Vagina (tissue), 2 donors: ENCODE data around the gene MAST4. TPM values are rescaled to one million over a fixed set of nuclear protein-coding genes. Genes with fewer than 3 reads are reported as not detected.

Experiments used
- DNase-seq, 2 donors: peaks; one replicate each; pipeline ENCODE4 v3.0.0-alpha.2; 2017; ENCODE audit errors: extremely low spot score in 2 of 2
- H3K27ac ChIP-seq: fragments of 200-600 bp; sonication (generic); one replicate; pipeline ENCODE4 v1.5.1; 2019
- H3K27me3 ChIP-seq: fragments of 200-600 bp; sonication (generic); one replicate; pipeline ENCODE4 v1.5.1; 2019
- H3K36me3 ChIP-seq, 2 donors: fragments of 200-600 bp; sonication (generic); one replicate each; pipeline ENCODE4 v1.5.1; 2017 to 2019
- H3K4me1 ChIP-seq: fragments of 200-600 bp; sonication (generic); one replicate; pipeline ENCODE4 v1.5.1; 2019
- H3K4me3 ChIP-seq, 2 donors: fragments of 200-600 bp; sonication (generic); 1 replicate in 1 of 2; 2 replicates in 1 of 2; pipeline ENCODE4 v1.5.1; 2016 to 2019
- H3K9me3 ChIP-seq: fragments of 200-600 bp; sonication (generic); one replicate; pipeline ENCODE4 v1.5.1; 2019
- CTCF ChIP-seq, 3 experiments: fragments of 450-650 bp in 2 of 3; fragments of 200-600 bp in 1 of 3; sonication (generic) in 1 of 3; IDR thresholded peaks; one replicate each; pipeline ENCODE4 v1.5.1; 2017 to 2019; ENCODE audit warnings: antibody characterized with exemption in 3 of 3, mild to moderate bottlenecking in 2 of 3, moderate library complexity in 2 of 3
- POLR2A ChIP-seq, 2 donors: fragments of 450-650 bp; IDR thresholded peaks; one replicate each; pipeline ENCODE4 v1.6.1; 2017; ENCODE audit warnings: antibody characterized with exemption in 2 of 2, mild to moderate bottlenecking in 2 of 2, moderate library complexity in 2 of 2
- POLR2AphosphoS5 ChIP-seq, 2 donors: sonication (generic); formaldehyde crosslinking; IDR thresholded peaks; one replicate each; pipeline ENCODE4 v1.9.0; 2017; ENCODE audit warnings: antibody characterized with exemption in 2 of 2, mild to moderate bottlenecking in 2 of 2, low read depth in 1 of 2; ENCODE audit not compliant: insufficient read depth in 1 of 2
- intact Hi-C: fragments of 100-400 bp; cut with DNase I; formaldehyde crosslinking; loops from one replicate; pipeline ENCODE4 v1.15.1; 2023
- total RNA-seq: library from RNA; depleted of rRNA; stranded (reverse); fragments of >200 nt; gene quantifications from one replicate; pipeline ENCODE4 v1.2.3, GENCODE V29; 2016

The MAST4 gene
- total RNA-seq, 1 donor from 2014 or later = 85.9 TPM

- H3K27ac ChIP-seq = no peak overlapping the region
- no peaks in the 10 kb centered on the region for H3K4me1 ChIP-seq
- TF ChIP-seq POLR2AphosphoS5 (IDR thresholded peaks at IDR 0.05; ENCODE audit: insufficient read depth in 1 of 2, low read depth in 1 of 2) (no peak), CTCF (IDR thresholded peaks at IDR 0.05) (no peak), POLR2A (IDR thresholded peaks at IDR 0.05) (no peak)
- intact Hi-C loops = no loop called here
- no peaks in the 10 kb centered on the region for H3K27me3 ChIP-seq
- no peaks in the 10 kb centered on the region for H3K9me3 ChIP-seq
- no peaks in the 10 kb centered on the region for H3K36me3 ChIP-seq
- no peak overlapping the region for H3K4me3 ChIP-seq
- no peak for DNase-seq
Observed at GRCh38 chr5:66647146-66647856, 51.1 kb downstream of the MAST4 start.

- H3K27me3 ChIP-seq = no peaks in the 10 kb centered on the region
- no peak for DNase-seq
- H3K4me1 ChIP-seq = no peaks in the 10 kb centered on the region
- TF ChIP-seq POLR2A (IDR thresholded peaks at IDR 0.05) (no peak), CTCF (IDR thresholded peaks at IDR 0.05) (no peak), POLR2AphosphoS5 (IDR thresholded peaks at IDR 0.05; ENCODE audit: insufficient read depth in 1 of 2, low read depth in 1 of 2) (no peak)
- H3K27ac ChIP-seq = no peak overlapping the region
- no peaks in the 10 kb centered on the region for H3K9me3 ChIP-seq
- H3K36me3 ChIP-seq = no peaks in the 10 kb centered on the region
- intact Hi-C loops = no loop called here
- no peak overlapping the region for H3K4me3 ChIP-seq
Observed at GRCh38 chr5:66652818-66653217, 56.6 kb downstream of the MAST4 start.

- no peaks in the 10 kb centered on the region for H3K27me3 ChIP-seq
- H3K4me1 ChIP-seq = no peaks in the 10 kb centered on the region
- no peak overlapping the region for H3K27ac ChIP-seq
- no peak for DNase-seq
- intact Hi-C loops = no loop called here
- no peaks in the 10 kb centered on the region for H3K36me3 ChIP-seq
- no peaks in the 10 kb centered on the region for H3K9me3 ChIP-seq
- H3K4me3 ChIP-seq = no peak overlapping the region
- no peak for TF ChIP-seq POLR2AphosphoS5 (IDR thresholded peaks at IDR 0.05; ENCODE audit: insufficient read depth in 1 of 2, low read depth in 1 of 2)
- no peak for TF ChIP-seq CTCF (IDR thresholded peaks at IDR 0.05)
- no peak for TF ChIP-seq POLR2A (IDR thresholded peaks at IDR 0.05)
Observed at GRCh38 chr5:66653325-66653724, 57.1 kb downstream of the MAST4 start.

- TF ChIP-seq CTCF (IDR thresholded peaks at IDR 0.05) (no peak), POLR2A (IDR thresholded peaks at IDR 0.05) (no peak), POLR2AphosphoS5 (IDR thresholded peaks at IDR 0.05; ENCODE audit: insufficient read depth in 1 of 2, low read depth in 1 of 2) (no peak)
- no peak overlapping the region for H3K27ac ChIP-seq
- H3K9me3 ChIP-seq = no peaks in the 10 kb centered on the region
- no peak overlapping the region for H3K4me3 ChIP-seq
- intact Hi-C loops = no loop called here
- no peaks in the 10 kb centered on the region for H3K4me1 ChIP-seq
- H3K36me3 ChIP-seq = no peaks in the 10 kb centered on the region
- DNase-seq = no peak
- H3K27me3 ChIP-seq = no peaks in the 10 kb centered on the region
Observed at GRCh38 chr5:66655395-66656324, 59.5 kb downstream of the MAST4 start.
